Raji (cell line): ENCODE measurements around the gene SSX2.
"Not testable (repeated sequence)": the region's sequence is repeated elsewhere in the genome, so short reads cannot be mapped to it uniquely, and the experiment has no call there.

Source experiments
- POLR2A ChIP-seq: IDR thresholded peaks from 2 replicates; pipeline ENCODE4 v1.6.1; 2011; ENCODE audit warnings: low read depth, low read length, control low read depth; ENCODE audit not compliant: insufficient read depth

Gene SSX2, protein sequence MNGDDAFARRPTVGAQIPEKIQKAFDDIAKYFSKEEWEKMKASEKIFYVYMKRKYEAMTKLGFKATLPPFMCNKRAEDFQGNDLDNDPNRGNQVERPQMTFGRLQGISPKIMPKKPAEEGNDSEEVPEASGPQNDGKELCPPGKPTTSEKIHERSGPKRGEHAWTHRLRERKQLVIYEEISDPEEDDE

GRCh38 chrX:52707078-52707477 lies at the start of gene SSX2:
Gene SSX2, minus strand, starts transcription at chrX:52707178. Its CDS starts 1,429 bp downstream, at chrX:52705749.
- TF ChIP-seq POLR2A: not testable (repeated sequence)

DNA sequence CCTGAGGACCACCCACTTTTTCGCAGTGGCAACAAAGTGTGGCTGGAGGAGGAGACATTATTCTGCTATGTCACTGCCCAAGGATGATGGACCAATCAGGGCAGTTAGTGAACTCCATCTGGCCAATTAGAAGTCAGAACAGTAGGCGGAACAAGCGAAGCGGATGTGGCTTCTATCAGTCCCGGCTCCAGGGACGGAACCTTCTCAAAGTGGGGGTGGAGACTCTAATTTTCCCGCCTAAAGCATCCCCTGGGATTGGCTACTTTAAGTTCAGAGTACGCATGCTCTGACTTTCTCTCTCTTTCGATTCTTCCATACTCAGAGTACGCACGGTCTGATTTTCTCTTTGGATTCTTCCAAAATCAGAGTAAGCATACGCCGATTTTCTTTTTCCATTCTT lies 44.0 kb upstream of the SSX2 start, which contains the start of gene SSX2B:
Gene SSX2B (plus strand): TSS at position 301 of the 400 bp plus-strand sequence. CDS start 1,429 bp downstream, outside the sequence.
- not testable (repeated sequence) for TF ChIP-seq POLR2A

DNA sequence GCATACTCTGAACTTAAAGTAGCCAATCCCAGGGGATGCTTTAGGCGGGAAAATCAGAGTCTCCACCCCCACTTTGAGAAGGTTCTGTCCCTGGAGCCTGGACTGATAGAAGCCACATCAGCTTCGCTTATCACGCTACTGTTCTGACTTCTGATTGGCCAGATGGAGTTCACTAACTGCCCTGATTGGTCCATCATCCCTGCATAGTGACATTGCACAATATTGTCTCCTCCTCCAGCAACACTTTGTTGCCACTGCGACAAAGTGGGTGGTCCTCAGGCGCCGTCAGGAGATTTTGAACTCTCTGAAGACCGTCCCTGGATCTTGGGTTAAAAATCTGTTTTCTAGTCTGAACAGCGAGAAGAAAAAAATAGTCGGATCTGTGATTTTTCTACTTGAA lies 52.2 kb downstream of the SSX2 start, which contains the start of gene SSX7:
Gene SSX7 (minus strand): TSS at position 101 of the 400 bp plus-strand sequence. CDS start 1,428 bp downstream, outside the sequence.
- not testable (repeated sequence) for TF ChIP-seq POLR2A
